Right atrium auricular region (tissue), 2 donors: ENCODE results near the gene CTNND2. TPM values are rescaled to one million over a fixed set of nuclear protein-coding genes. Genes with fewer than 3 reads are reported as not detected.
"Not testable (repeated sequence)": the region's sequence is repeated elsewhere in the genome, so short reads cannot be mapped to it uniquely, and the experiment has no call there.

Experiments
- DNase-seq: peaks from one replicate; pipeline ENCODE4 v3.0.0-alpha.2; 2019; ENCODE audit warnings: low spot score
- H3K27ac ChIP-seq, 2 donors: fragments of 200-600 bp; sonication (generic); 1 replicate in 1 of 2; 2 replicates in 1 of 2; pipeline ENCODE4 v1.5.1; 2016 to 2019
- H3K27me3 ChIP-seq, 2 donors: fragments of 200-600 bp; sonication (generic); one replicate each; pipeline versions ENCODE4 v1.5.1 to v1.6.0; 2017 to 2019
- H3K36me3 ChIP-seq: fragments of 200-600 bp; sonication (generic); one replicate; pipeline ENCODE4 v1.5.1; 2016
- H3K4me1 ChIP-seq, 2 donors: fragments of 200-600 bp; sonication (generic); one replicate each; pipeline versions ENCODE4 v1.5.1 to v1.6.0; 2017 to 2019
- H3K4me3 ChIP-seq, 2 donors: fragments of 200-600 bp; sonication (generic); 1 replicate in 1 of 2; 2 replicates in 1 of 2; pipeline ENCODE4 v1.5.1; 2017 to 2019; ENCODE audit warnings: mild to moderate bottlenecking in 1 of 2, moderate library complexity in 1 of 2
- H3K9me3 ChIP-seq, 2 donors: fragments of 200-600 bp; sonication (generic); one replicate each; pipeline ENCODE4 v1.5.1; 2019
- total RNA-seq, 2 donors: library from RNA; depleted of rRNA; stranded (reverse); fragments of >200 nt; gene quantifications; one replicate each; pipeline ENCODE4 v1.1.0, GENCODE V29; 2016
- TF ChIP-seq, protein P1 (sequence below), 2 donors: fragments of 200-600 bp; sonication (generic); IDR thresholded peaks; one replicate each; pipeline ENCODE4 v1.5.1; 2019; ENCODE audit warnings: antibody characterized with exemption in 2 of 2

CTNND2 gene
- total RNA-seq, 2 donors from 2014 or later = 8.6 to 9.0 TPM

DNA sequence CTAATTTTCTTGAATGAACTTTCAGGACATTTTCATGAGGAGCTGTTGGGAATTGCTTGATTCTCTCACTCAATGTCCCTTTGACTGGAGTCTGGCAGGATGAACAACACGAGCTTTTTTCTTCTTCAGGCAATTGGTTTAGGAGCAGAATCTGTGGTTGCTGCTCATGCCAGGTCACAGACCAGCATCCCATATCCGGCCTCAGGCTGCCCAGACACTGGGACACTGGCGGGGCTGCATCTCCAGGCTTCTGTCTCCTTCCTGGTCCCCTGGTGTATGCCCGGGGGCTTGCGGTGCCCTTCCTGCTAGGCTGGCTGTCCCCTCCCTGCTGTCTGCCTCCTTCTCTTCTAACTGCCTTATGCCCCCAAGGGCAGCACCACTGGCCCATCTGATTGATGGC is 831.7 kb downstream of the CTNND2 start:
- Histone ChIP-seq H3K9me3 (peaks cover 0 to 5% of the 10 kb centered on the region in 2 donors), H3K4me3 (no peak overlapping the region), H3K27ac (no peak overlapping the region), H3K36me3 (no peaks in the 10 kb centered on the region), H3K4me1 (no peaks in the 10 kb centered on the region), H3K27me3 (no peaks in the 10 kb centered on the region)
- TF ChIP-seq, protein P1, sequence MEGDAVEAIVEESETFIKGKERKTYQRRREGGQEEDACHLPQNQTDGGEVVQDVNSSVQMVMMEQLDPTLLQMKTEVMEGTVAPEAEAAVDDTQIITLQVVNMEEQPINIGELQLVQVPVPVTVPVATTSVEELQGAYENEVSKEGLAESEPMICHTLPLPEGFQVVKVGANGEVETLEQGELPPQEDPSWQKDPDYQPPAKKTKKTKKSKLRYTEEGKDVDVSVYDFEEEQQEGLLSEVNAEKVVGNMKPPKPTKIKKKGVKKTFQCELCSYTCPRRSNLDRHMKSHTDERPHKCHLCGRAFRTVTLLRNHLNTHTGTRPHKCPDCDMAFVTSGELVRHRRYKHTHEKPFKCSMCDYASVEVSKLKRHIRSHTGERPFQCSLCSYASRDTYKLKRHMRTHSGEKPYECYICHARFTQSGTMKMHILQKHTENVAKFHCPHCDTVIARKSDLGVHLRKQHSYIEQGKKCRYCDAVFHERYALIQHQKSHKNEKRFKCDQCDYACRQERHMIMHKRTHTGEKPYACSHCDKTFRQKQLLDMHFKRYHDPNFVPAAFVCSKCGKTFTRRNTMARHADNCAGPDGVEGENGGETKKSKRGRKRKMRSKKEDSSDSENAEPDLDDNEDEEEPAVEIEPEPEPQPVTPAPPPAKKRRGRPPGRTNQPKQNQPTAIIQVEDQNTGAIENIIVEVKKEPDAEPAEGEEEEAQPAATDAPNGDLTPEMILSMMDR (IDR thresholded peaks at IDR 0.05) = no peak
- no peak for DNase-seq

DNA sequence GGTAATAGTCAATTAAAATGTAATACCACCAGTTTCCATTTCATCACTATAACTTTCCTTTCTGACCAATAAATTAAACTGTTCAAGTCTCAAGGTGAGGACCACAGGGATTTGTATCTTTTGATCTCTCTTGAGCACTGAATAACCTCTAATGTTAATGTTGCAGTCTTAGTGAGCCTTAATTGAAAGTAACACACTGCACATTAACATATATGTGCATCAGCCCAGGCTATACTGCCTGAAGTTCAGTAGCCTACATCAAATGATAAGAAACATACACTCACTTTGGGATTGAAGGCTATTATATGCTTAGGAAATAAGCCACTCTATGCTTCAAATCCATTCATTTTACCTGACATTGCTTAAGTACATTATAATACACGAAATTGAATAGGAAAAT is 832.2 kb downstream of the CTNND2 start:
- TF ChIP-seq, protein P1 (IDR thresholded peaks at IDR 0.05) = no peak
- Histone ChIP-seq H3K36me3 (no peaks in the 10 kb centered on the region), H3K27me3 (no peaks in the 10 kb centered on the region), H3K4me1 (no peaks in the 10 kb centered on the region), H3K9me3 (peaks cover 0 to 5% of the 10 kb centered on the region in 2 donors), H3K27ac (no peak overlapping the region), H3K4me3 (no peak overlapping the region)
- DNase-seq = no peak

DNA sequence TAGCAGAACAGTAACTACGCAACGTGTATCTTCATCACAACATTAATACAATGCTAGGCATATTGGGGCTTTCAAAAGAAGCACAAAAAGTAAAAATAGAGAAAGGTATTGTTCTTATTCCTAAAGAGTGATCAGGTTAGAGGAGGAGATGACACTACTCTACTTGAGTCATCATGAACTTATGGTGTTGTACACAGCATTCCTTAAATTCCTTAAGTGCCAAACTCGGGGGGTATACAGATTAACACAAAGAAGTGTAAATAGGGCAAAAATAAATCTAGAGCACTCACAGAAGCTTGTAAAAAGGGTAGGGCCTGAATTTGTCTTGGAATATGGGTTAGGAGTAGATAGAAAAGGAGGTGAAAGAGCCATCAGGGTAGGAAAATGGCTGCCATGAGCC is 835.2 kb downstream of the CTNND2 start:
- H3K36me3 ChIP-seq = no peaks in the 10 kb centered on the region
- H3K4me3 ChIP-seq = no peak overlapping the region
- H3K4me1 ChIP-seq = no peaks in the 10 kb centered on the region
- no peaks in the 10 kb centered on the region for H3K27me3 ChIP-seq
- TF ChIP-seq, protein P1 (IDR thresholded peaks at IDR 0.05) = no peak
- H3K27ac ChIP-seq = no peak overlapping the region
- DNase-seq = no peak
- peaks cover 0 to 5% of the 10 kb centered on the region in 2 donors for H3K9me3 ChIP-seq

DNA sequence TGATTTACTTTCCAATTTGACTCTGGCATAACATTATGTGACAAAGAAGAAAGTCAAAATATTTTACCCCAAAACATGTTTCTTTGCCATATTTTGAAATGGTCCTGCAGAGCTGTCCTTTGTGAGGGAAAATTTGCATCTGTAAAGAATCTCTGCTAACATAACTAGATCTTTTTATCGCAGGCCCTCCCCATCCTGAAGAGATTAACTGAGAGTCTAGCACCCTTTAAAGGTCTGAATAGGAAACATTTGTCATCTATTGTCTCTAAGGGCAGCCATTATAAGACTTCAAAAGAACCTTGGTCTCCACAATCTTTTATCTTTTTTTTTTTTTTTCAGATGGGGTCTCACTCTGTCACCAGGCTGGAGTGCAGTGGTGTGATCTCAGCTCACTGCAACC is 838.5 kb downstream of the CTNND2 start:
- DNase-seq, H3K27me3 ChIP-seq, H3K27ac ChIP-seq, H3K4me3 ChIP-seq, H3K36me3 ChIP-seq, H3K4me1 ChIP-seq, H3K9me3 ChIP-seq: not testable (repeated sequence)

DNA sequence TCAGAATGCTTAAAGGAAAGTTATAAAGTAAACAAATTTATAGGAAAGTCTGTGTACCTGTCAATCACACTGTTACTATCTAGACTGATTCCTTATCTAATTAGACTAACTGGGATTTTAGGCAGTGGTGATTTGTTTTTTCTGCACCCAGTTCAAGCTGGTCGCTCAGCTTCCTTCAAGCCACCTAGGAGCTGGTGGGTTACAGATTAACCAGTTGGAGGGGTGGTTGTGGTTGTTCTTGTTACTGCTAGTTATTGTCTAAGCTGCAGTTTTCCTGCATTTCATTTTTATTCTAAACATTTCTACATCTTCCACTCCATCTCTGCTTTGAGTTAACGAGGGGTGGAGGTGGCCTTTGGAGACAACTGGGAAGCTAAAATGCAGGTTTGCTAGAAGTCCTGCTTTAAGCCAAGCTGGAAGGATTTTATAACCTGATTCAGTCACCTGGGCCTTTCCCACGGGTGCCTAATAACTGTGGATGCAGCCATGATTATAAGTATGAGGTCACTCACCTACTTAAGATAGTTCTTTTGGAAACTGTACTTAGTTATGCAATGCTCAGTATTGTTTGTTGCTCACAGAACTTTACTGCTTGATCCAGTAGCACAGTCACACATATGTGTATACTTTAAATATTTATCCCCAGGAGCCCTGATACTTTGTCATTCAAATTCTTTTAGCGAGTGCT is 839.3 kb downstream of the CTNND2 start:
- Histone ChIP-seq H3K4me1 (peaks cover 0 to 5% of the 10 kb centered on the region in 2 donors), H3K36me3 (no peaks in the 10 kb centered on the region), H3K27me3 (no peaks in the 10 kb centered on the region), H3K4me3 (no peak overlapping the region), H3K27ac (no peak overlapping the region), H3K9me3 (no peaks in the 10 kb centered on the region)
- TF ChIP-seq, protein P1 (IDR thresholded peaks at IDR 0.05) = no peak
- no peak for DNase-seq

DNA sequence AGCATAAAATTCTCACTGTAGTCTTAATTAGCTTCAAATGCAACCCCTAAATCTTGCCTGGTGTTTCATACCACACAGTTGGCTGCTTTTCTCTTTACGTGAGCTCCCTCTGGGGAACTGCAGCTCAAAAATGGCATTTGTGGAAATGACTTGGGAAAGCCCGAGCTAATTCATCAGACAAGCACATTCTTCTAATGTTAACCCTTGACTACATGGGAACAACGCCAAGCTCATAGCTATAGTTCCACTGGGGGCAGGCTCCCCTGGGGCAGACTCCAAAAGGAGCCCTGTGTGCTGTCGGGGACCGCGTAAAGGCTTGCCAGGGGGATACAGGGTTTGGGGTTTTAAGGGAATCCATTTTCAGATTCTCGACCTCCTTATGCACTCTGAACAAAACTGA is 841.8 kb downstream of the CTNND2 start:
- H3K9me3 ChIP-seq = no peaks in the 10 kb centered on the region
- DNase-seq = no peak
- no peak overlapping the region for H3K27ac ChIP-seq
- no peak overlapping the region for H3K4me3 ChIP-seq
- H3K27me3 ChIP-seq = no peaks in the 10 kb centered on the region
- no peaks in the 10 kb centered on the region for H3K36me3 ChIP-seq
- TF ChIP-seq, protein P1 (IDR thresholded peaks at IDR 0.05) = no peak
- H3K4me1 ChIP-seq = peaks cover 0 to 5% of the 10 kb centered on the region in 2 donors
